Cardiac atrium fibroblast (primary cell): ENCODE measurements around the gene PCBD1. TPM values are rescaled to one million over a fixed set of nuclear protein-coding genes. Genes with fewer than 3 reads are reported as not detected.

Experiments used
- total RNA-seq: library from RNA; depleted of rRNA; stranded (reverse); fragments of >200 nt; gene quantifications from 2 replicates; pipeline ENCODE4 v1.2.3, GENCODE V29; 2015

The PCBD1 gene
- total RNA-seq, result 13.5 and 22.5 TPM in 2 replicates

GRCh38 chr10:70887804-70888800 is at the start of gene PCBD1:
Gene PCBD1 (minus strand): TSS chr10:70888565. CDS start chr10:70888533, 32 bp downstream.

Other genes with a start within 250 kb of the PCBD1 start
- 0.18 and 1.3 TPM in 2 replicates for gene ADAMTS14, start 216.1 kb downstream of the PCBD1 start, total RNA-seq
- not detected in 2 replicates for gene TBATA, start 103.2 kb downstream of the PCBD1 start, total RNA-seq
- gene SGPL1, start 72.6 kb downstream of the PCBD1 start, total RNA-seq, result 14.4 and 18.3 TPM in 2 replicates